Stomach (tissue), 9 donors: ENCODE data around the gene ZBP1. TPM values are rescaled to one million over a fixed set of nuclear protein-coding genes. Genes with fewer than 3 reads are reported as not detected.

Experiments used
- DNase-seq, 2 donors: peaks; one replicate each; pipeline versions ENCODE4 v3.0.0 to v3.0.0-alpha.2; 2013 to 2019
- H3K27ac ChIP-seq, 5 donors: fragments of 200-600 bp in 4 of 5; sonication (generic) in 4 of 5; one replicate each; pipeline ENCODE4 v1.5.1; 2013 to 2019; ENCODE audit warnings: mild to moderate bottlenecking in 1 of 5, moderate library complexity in 1 of 5
- H3K27me3 ChIP-seq, 3 donors: fragments of 200-600 bp; sonication (generic); one replicate each; pipeline ENCODE4 v1.5.1; 2017 to 2019; ENCODE audit warnings: mixed run types in 1 of 3
- H3K36me3 ChIP-seq, 4 donors: fragments of 200-600 bp; sonication (generic); 1 replicate in 3 of 4; 2 replicates in 1 of 4; pipeline ENCODE4 v1.5.1; 2016 to 2019
- H3K4me1 ChIP-seq, 4 donors: fragments of 200-600 bp; sonication (generic); one replicate each; pipeline ENCODE4 v1.5.1; 2016 to 2019
- H3K4me3 ChIP-seq, 4 donors: fragments of 200-600 bp; sonication (generic) in 3 of 4; one replicate each; pipeline ENCODE4 v1.5.1; 2016 to 2019; ENCODE audit warnings: mild to moderate bottlenecking in 1 of 4
- H3K9me3 ChIP-seq, 4 donors: fragments of 200-600 bp; sonication (generic); one replicate each; pipeline ENCODE4 v1.5.1; 2016 to 2019
- EP300 ChIP-seq: sonication (generic); formaldehyde crosslinking; IDR thresholded peaks from one replicate; pipeline ENCODE4 v1.6.1; 2017; ENCODE audit warnings: antibody characterized with exemption
- POLR2A ChIP-seq, 4 donors: fragments of 450-650 bp; IDR thresholded peaks; one replicate each; pipeline ENCODE4 v1.6.1; 2016; ENCODE audit warnings: antibody characterized with exemption in 4 of 4, control low read depth in 2 of 4, mild to moderate bottlenecking in 1 of 4, moderate library complexity in 1 of 4
- POLR2AphosphoS5 ChIP-seq, 3 donors: sonication (generic); formaldehyde crosslinking; IDR thresholded peaks; one replicate each; pipeline ENCODE4 v1.6.1; 2016; ENCODE audit warnings: antibody characterized with exemption in 3 of 3
- WGBS, 5 donors: extraction: QIAGEN DNeasy Blood & Tissue Kit in 3 of 5; methylation state at CpG; one replicate each; pipeline versions ENCODE4 v1.1.5 to v1.1.7; 2013 to 2018; 5-methylcytosine and 5-hydroxymethylcytosine counted together
- intact Hi-C: fragments of 100-400 bp; cut with DNase I; formaldehyde crosslinking; loops from one replicate; pipeline ENCODE4 v1.15.1; 2023; ENCODE audit warnings: low total_unique reads
- polyA plus RNA-seq, 3 donors: library from polyadenylated mRNA; stranded (reverse); fragments of 200-250 nt; gene quantifications; one replicate each; pipeline ENCODE4 v1.2.3, GENCODE V29; 2013
- total RNA-seq, 5 donors: library from RNA; depleted of rRNA; stranded (reverse); fragments of >200 nt; gene quantifications; one replicate each; pipeline versions ENCODE4 v1.1.0 to v1.2.3, GENCODE V29; 2014 to 2016
- TF ChIP-seq, protein P1 (sequence below), 7 experiments: fragments of 450-650 bp in 4 of 7; fragments of 200-600 bp in 3 of 7; sonication (generic) in 3 of 7; IDR thresholded peaks; one replicate each; pipeline ENCODE4 v1.5.1; 2016 to 2019; ENCODE audit warnings: antibody characterized with exemption in 7 of 7, control low read depth in 2 of 7, mild to moderate bottlenecking in 1 of 7
- donor health status: healthy with polysubstance abuse.
- donor health status: Bipolar disorder and iron deficiency.
- donor health status: healthy.

Gene ZBP1
- total and polyA plus RNA-seq, 8 donors, result 0.37 to 0.60 TPM; not detected in 6

DNA sequence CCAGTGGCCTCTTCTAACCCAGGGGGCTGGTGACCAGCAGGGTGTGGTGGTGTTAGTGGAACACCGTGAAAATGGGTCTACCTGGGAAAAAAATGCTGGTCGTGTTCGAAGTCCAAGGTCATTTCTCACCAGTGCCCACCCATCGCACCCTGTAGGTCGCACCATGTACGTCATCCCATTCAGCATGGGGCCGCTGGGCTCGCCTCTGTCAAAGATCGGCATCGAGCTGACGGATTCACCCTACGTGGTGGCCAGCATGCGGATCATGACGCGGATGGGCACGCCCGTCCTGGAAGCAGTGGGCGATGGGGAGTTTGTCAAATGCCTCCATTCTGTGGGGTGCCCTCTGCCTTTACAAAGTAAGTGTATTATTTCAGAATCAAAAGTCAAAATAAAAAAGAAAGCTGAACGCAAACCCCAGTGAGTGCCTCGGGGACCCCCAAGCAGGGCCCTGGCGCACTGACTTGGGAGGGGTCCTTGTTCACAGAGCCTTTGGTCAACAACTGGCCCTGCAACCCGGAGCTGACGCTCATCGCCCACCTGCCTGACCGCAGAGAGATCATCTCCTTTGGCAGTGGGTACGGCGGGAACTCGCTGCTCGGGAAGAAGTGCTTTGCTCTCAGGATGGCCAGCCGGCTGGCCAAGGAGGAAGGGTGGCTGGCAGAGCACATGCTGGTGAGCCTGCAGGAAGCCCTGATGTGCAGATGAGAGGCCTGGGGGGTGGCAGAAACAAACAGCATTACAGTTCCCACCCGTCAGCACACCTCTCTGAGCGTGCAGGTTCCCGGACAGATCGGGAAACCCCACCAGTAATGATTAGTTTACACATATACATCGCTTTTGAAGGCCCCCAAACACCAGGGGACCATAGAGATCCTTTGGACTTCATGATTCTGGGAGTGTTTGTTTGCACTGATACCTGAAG lies 57.4 kb downstream of the ZBP1 start:
- WGBS, 5 donors, result 91 to 95% (median 93%) methylated on average over 35 of the region's 35 CpGs
- Histone ChIP-seq H3K4me1 (peaks cover 0 to 11% (median 5%) of the 10 kb centered on the region in 4 donors), H3K9me3 (no peaks in the 10 kb centered on the region), H3K4me3 (no peak overlapping the region), H3K27ac (no peak overlapping the region), H3K27me3 (peaks cover 0 to 24% (median 2%) of the 10 kb centered on the region in 3 donors), H3K36me3 (no peaks in the 10 kb centered on the region)
- no peak for DNase-seq
- TF ChIP-seq, protein P1, sequence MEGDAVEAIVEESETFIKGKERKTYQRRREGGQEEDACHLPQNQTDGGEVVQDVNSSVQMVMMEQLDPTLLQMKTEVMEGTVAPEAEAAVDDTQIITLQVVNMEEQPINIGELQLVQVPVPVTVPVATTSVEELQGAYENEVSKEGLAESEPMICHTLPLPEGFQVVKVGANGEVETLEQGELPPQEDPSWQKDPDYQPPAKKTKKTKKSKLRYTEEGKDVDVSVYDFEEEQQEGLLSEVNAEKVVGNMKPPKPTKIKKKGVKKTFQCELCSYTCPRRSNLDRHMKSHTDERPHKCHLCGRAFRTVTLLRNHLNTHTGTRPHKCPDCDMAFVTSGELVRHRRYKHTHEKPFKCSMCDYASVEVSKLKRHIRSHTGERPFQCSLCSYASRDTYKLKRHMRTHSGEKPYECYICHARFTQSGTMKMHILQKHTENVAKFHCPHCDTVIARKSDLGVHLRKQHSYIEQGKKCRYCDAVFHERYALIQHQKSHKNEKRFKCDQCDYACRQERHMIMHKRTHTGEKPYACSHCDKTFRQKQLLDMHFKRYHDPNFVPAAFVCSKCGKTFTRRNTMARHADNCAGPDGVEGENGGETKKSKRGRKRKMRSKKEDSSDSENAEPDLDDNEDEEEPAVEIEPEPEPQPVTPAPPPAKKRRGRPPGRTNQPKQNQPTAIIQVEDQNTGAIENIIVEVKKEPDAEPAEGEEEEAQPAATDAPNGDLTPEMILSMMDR (IDR thresholded peaks at IDR 0.05), result no peak
- intact Hi-C loops, result no loop called here

GRCh38 chr20:57561356-57562279 lies 58.6 kb downstream of the ZBP1 start:
- Histone ChIP-seq H3K4me3 (no peak overlapping the region), H3K27ac (no peak overlapping the region), H3K27me3 (peaks cover 0 to 26% (median 4%) of the 10 kb centered on the region in 3 donors), H3K9me3 (no peaks in the 10 kb centered on the region), H3K36me3 (no peaks in the 10 kb centered on the region), H3K4me1 (peaks cover 0 to 11% (median 5%) of the 10 kb centered on the region in 4 donors)
- intact Hi-C loops, result no loop called here
- WGBS, 5 donors, result 81 to 87% (median 84%) methylated on average over 24 of the region's 24 CpGs
- TF ChIP-seq POLR2AphosphoS5 (IDR thresholded peaks at IDR 0.05), result no peak
- DNase-seq, result no peak

DNA sequence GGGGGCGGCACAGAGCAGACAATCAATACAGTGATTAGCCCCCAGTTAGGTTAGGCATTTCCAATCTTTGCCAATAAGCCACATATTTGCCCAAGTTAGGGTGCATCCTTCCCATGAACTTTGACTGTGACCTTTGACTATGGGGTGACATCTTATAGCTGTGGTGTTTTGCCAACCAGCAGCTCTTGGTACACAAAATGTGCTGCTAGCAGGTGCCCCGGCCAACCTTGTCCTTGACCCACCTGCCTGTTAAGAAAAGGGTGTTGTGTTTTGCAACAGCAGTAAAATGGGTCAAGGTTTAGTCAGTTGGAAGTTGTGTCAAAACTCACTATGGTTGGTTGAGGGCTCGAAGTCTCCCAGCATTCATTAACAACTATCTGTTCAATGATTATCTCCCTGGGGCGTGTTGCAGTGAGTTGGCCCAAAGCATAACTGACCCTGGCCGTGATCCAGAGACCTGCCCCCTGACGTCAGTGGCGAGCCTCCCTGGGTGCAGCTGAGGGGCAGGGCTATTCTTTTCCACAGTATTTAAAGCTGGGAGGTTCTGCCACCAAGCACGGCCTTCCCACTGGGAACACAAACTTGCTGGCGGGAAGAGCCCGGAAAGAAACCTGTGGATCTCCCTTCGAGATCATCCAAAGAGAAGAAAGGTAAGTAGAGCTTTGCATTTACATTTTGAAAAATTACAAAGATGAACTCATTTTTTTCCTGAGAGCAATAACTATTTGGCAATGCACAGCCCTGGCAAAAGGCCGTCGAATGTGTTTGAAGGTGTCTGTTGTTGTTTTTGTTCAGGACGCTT lies 59.5 kb downstream of the ZBP1 start, which contains the start of gene PCK1:
TSS of gene PCK1 (plus strand) at position 557 of the 802 bp plus-strand sequence. CDS start 302 bp downstream, outside the sequence.
- Histone ChIP-seq H3K9me3 (no peaks in the 10 kb centered on the region), H3K4me1 (peaks cover 0 to 11% (median 5%) of the 10 kb centered on the region in 4 donors), H3K36me3 (no peaks in the 10 kb centered on the region), H3K27ac (no peak within 1 kb of the TSS), H3K4me3 (no peak within 1 kb of the TSS), H3K27me3 (peaks cover 0 to 26% (median 8%) of the 10 kb centered on the region in 3 donors)
- intact Hi-C loops, result no loop called here
- peak; percentile 80 to 91 for DNase-seq
- TF ChIP-seq POLR2AphosphoS5 (IDR thresholded peaks at IDR 0.05) (peak in 1 of 3 donors; percentile 27), POLR2A (IDR thresholded peaks at IDR 0.05) (no peak)
- 35 to 48% (median 42%) methylated on average over 12 to 14 of the region's 14 CpGs for WGBS, 5 donors

DNA sequence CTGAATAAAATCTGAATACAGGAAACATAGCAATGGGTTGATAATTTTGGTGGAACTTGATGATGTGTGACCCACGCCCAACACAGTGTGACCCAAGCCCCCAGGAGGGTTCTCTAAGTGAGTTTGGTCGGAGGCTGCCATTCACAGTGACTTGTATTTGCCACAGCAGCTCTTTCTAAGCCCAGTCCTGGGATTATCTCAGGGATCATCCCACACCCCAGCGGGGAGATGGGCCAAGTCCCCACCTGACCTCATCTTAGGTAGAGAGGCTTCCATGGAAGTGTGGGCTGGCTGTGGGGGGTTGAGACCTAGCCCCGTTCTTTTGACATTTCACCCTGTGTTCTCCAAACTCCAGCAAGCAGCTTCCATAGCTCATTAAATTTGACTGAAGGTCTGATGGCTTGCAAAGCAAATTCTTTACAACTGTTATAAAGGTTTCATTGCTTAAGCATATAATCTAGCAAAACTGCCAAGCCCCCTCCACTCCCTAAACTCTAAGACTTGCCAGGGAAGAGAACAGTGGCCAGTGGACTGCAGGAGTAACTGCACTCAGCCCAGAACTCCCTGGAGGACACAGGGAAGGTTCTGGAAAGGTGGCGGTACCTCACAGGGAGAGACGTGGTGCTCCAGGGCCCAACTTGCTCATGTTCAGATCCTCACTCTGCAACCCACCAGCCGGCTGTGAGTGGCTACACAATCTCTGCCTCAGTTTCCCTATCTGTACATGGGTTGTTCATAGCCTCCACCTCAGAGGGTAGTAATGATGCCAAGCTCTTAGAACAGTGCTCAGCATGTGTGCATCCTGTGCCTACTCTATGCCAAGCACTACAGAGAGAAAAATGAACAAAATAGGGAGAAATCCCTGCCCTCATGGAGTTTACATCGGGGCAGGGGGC lies 60.3 kb downstream of the ZBP1 start:
- Histone ChIP-seq H3K4me3 (no peak overlapping the region), H3K4me1 (peaks cover 0 to 11% (median 5%) of the 10 kb centered on the region in 4 donors), H3K36me3 (no peaks in the 10 kb centered on the region), H3K27ac (no peak overlapping the region), H3K27me3 (peaks cover 0 to 26% (median 10%) of the 10 kb centered on the region in 3 donors), H3K9me3 (no peaks in the 10 kb centered on the region)
- DNase-seq, result no peak
- WGBS, 5 donors, result 81 to 89% (median 83%) methylated on average over 8 of the region's 8 CpGs
- intact Hi-C loops, result no loop called here
- TF ChIP-seq, protein P1 (IDR thresholded peaks at IDR 0.05), result no peak
- TF ChIP-seq POLR2AphosphoS5 (IDR thresholded peaks at IDR 0.05), result no peak
- no peak for TF ChIP-seq EP300
- TF ChIP-seq POLR2A (IDR thresholded peaks at IDR 0.05), result no peak
